A549 treated with DMSO at 1 μM for 4 hours (cell line): ENCODE measurements around the gene FXYD4. TPM values are rescaled to one million over a fixed set of nuclear protein-coding genes. Genes with fewer than 3 reads are reported as not detected.

Experiments used
- total RNA-seq: library from RNA; stranded (reverse); fragments of 200-300 nt; extraction: Qiagen RNA extraction; gene quantifications from 5 replicates; pipeline ENCODE4 v1.2.3, GENCODE V29; 2022; ENCODE audit warnings: low read depth

FXYD4 gene
- total RNA-seq: not detected in 5 replicates

GRCh38 chr10:43371418-43371817 lies at the start of gene FXYD4:
TSS of gene FXYD4 (plus strand) at chr10:43371636. CDS start at chr10:43373747, 2,111 bp downstream.

GRCh38 chr10:43408710-43409384 lies 37.4 kb downstream of the FXYD4 start, which contains the start of gene HNRNPF:
TSS of gene HNRNPF (minus strand) at chr10:43409186. CDS start at chr10:43387884, 21,302 bp downstream.

Other genes with a start within 250 kb of the FXYD4 start
- 14.3 to 18.8 TPM (median 17.9 TPM) in 5 replicates for gene CSGALNACT2, start 233.2 kb upstream of the FXYD4 start, total RNA-seq
- 2.5 to 3.9 TPM (median 3.1 TPM) in 5 replicates for gene RASGEF1A, start 104.6 kb upstream of the FXYD4 start, total RNA-seq
- 320 to 358 TPM (median 347 TPM) in 5 replicates for gene HNRNPF, start 37.5 kb downstream of the FXYD4 start, total RNA-seq
- 5.6 to 7.2 TPM (median 7.0 TPM) in 5 replicates for gene ZNF487, start 65.5 kb downstream of the FXYD4 start, total RNA-seq
- gene ZNF239, start 203.0 kb downstream of the FXYD4 start, total RNA-seq: 2.3 to 3.1 TPM (median 2.5 TPM) in 5 replicates
- gene ZNF485, start 234.8 kb downstream of the FXYD4 start, total RNA-seq: 1.9 to 2.2 TPM (median 2.1 TPM) in 5 replicates